ENCODE results near the gene CFAP43. TPM values are rescaled to one million over a fixed set of nuclear protein-coding genes. Genes with fewer than 3 reads are reported as not detected.

CFAP43 gene
- 0.63 and 0.71 TPM in 2 replicates for total RNA-seq
- long read RNA-seq, partial matches to known transcripts = 0 of 3 reads
- long read RNA-seq, other reads (novel, unspliced or antisense) = 3 of 3 reads

- Mint-ChIP-seq H3K27me3 (ENCODE audit: low read depth) (peaks cover 40% of the 10 kb centered on the region), H3K4me3 (peak within 1 kb of the TSS; percentile 95), H3K36me3 (ENCODE audit: low read depth) (no peaks in the 10 kb centered on the region), H3K9me3 (peaks cover 4% of the 10 kb centered on the region), H3K4me1 (peaks cover 8% of the 10 kb centered on the region), H3K27ac (ENCODE audit: unreplicated experiment) (peak within 1 kb of the TSS; percentile 35)
- TF ChIP-seq CTCF (conservative IDR thresholded peaks at IDR 0.05) = no peak
- peak; percentile 94 for DNase-seq (ENCODE audit: low read depth, low spot score)
Measured at GRCh38 chr10:104231784-104232612, at the start of gene CFAP43. Gene CFAP43 (minus strand): TSS chr10:104232364. CDS start chr10:104232246, 118 bp downstream.

- no peaks in the 10 kb centered on the region for H3K36me3 Mint-ChIP-seq (ENCODE audit: low read depth)
- no peak overlapping the region for H3K4me3 Mint-ChIP-seq
- DNase-seq (ENCODE audit: low read depth, low spot score) = no peak
- no peaks in the 10 kb centered on the region for H3K4me1 Mint-ChIP-seq
- no peak overlapping the region for H3K27ac Mint-ChIP-seq (ENCODE audit: unreplicated experiment)
- no peaks in the 10 kb centered on the region for H3K9me3 Mint-ChIP-seq
- H3K27me3 Mint-ChIP-seq (ENCODE audit: low read depth) = peaks cover 18% of the 10 kb centered on the region
- TF ChIP-seq CTCF (conservative IDR thresholded peaks at IDR 0.05) = no peak
Measured at GRCh38 chr10:104281694-104282093, 49.5 kb upstream of the CFAP43 start.

DNA sequence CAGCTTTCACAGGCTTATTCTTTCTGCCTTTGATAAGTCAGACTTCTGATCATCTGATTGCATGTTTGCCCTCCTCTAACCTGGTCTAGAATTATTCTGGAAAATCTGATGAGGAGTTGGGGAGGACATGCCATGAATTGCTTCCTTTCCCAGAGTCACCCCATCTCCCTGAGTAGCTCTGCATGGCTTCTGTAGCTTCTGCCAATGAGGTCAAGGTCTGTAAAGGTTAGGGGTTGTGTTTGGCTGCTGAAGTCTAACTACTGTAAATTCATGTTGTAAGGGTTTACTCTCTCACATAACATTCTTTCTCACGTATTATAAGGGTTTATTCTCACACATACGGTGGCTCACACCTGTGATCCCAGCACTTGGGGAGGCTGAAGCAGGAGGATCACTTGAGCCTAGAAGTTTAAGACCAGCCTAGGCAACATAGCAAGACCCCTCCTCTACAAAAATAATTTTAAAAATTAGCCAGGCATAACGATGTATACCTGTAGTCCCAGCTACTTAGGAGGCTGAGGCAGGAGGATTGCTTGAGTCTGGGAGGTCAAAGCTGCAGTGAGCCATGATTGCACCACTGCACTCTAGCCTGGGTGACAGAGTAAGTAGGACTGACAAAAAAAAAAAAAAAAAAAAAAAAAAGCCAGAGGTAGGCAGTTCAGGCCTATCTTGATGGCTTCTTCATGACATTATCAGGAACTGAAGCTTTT, 47.5 kb upstream of the CFAP43 start:
- no peaks in the 10 kb centered on the region for H3K4me1 Mint-ChIP-seq
- no peak for DNase-seq (ENCODE audit: low read depth, low spot score)
- TF ChIP-seq CTCF (conservative IDR thresholded peaks at IDR 0.05) = no peak
- H3K27ac Mint-ChIP-seq (ENCODE audit: unreplicated experiment) = no peak overlapping the region
- H3K27me3 Mint-ChIP-seq (ENCODE audit: low read depth) = peaks cover 37% of the 10 kb centered on the region
- H3K36me3 Mint-ChIP-seq (ENCODE audit: low read depth) = no peaks in the 10 kb centered on the region
- H3K9me3 Mint-ChIP-seq = no peaks in the 10 kb centered on the region
- no peak overlapping the region for H3K4me3 Mint-ChIP-seq

- H3K4me1 Mint-ChIP-seq = no peaks in the 10 kb centered on the region
- peaks cover 51% of the 10 kb centered on the region for H3K27me3 Mint-ChIP-seq (ENCODE audit: low read depth)
- H3K27ac Mint-ChIP-seq (ENCODE audit: unreplicated experiment) = no peak overlapping the region
- no peak for TF ChIP-seq CTCF (conservative IDR thresholded peaks at IDR 0.05)
- no peak for DNase-seq (ENCODE audit: low read depth, low spot score)
- H3K9me3 Mint-ChIP-seq = no peaks in the 10 kb centered on the region
- H3K36me3 Mint-ChIP-seq (ENCODE audit: low read depth) = no peaks in the 10 kb centered on the region
- no peak overlapping the region for H3K4me3 Mint-ChIP-seq
Measured at GRCh38 chr10:104277785-104278184, 45.6 kb upstream of the CFAP43 start.

DNA sequence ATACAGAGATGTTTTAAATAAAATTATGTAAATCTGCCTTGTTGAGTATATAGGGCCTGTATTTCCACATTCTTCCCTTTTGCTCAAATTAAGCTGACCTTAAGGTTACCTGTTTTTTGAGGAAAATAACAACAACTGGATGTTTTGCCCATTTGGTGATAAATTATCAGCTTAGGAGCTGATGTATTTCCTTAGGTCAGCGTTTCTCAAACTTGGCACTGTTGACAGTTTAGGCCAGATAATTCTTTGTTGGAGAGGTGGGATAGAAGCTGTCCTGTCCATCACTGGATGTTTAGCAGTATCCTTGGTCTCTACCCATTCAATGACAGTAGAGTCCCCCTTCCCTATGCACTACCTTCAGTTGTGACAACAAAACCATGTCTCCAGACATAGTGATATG, 44.0 kb upstream of the CFAP43 start:
- no peak for DNase-seq (ENCODE audit: low read depth, low spot score)
- Mint-ChIP-seq H3K4me3 (no peak overlapping the region), H3K4me1 (no peaks in the 10 kb centered on the region), H3K27ac (ENCODE audit: unreplicated experiment) (no peak overlapping the region), H3K27me3 (ENCODE audit: low read depth) (peaks cover 44% of the 10 kb centered on the region), H3K36me3 (ENCODE audit: low read depth) (no peaks in the 10 kb centered on the region), H3K9me3 (no peaks in the 10 kb centered on the region)
- TF ChIP-seq CTCF (conservative IDR thresholded peaks at IDR 0.05) = no peak
